Thoracic aorta (tissue), 2 donors: Measurements from ENCODE around the gene FSD1. TPM values are rescaled to one million over a fixed set of nuclear protein-coding genes. Genes with fewer than 3 reads are reported as not detected.

ENCODE experiments used
- ATAC-seq: fragments of 150-250 bp; one replicate; pipeline ENCODE4 v1.8.0; 2017; ENCODE audit warnings: low read depth; ENCODE audit not compliant: insufficient number of reproducible peaks, low FRiP score
- DNase-seq: peaks from one replicate; pipeline ENCODE4 v3.0.0-alpha.2; 2020; ENCODE audit warnings: low spot score
- H3K27ac ChIP-seq, 2 donors: fragments of 200-600 bp; sonication (generic); 1 replicate in 1 of 2; 2 replicates in 1 of 2; pipeline ENCODE4 v1.5.1; 2016; ENCODE audit warnings: mild to moderate bottlenecking in 2 of 2, moderate library complexity in 2 of 2
- H3K27me3 ChIP-seq: fragments of 200-600 bp; sonication (generic); replicated peaks from 2 replicates; pipeline ENCODE4 v1.6.0; 2016; ENCODE audit warnings: mild to moderate bottlenecking; ENCODE audit not compliant: insufficient read depth
- H3K36me3 ChIP-seq: fragments of 200-600 bp; sonication (generic); one replicate; pipeline ENCODE4 v1.5.1; 2016
- H3K4me1 ChIP-seq, 2 donors: fragments of 200-600 bp; sonication (generic); 1 replicate in 1 of 2; 2 replicates in 1 of 2; pipeline versions ENCODE4 v1.5.1 to v1.6.0; 2016; ENCODE audit warnings: low read depth in 2 of 2, mild to moderate bottlenecking in 1 of 2; ENCODE audit not compliant: control insufficient read depth in 1 of 2
- H3K4me3 ChIP-seq: fragments of 200-600 bp; sonication (generic); 2 replicates; pipeline ENCODE4 v1.5.1; 2016; ENCODE audit warnings: mild to moderate bottlenecking
- H3K9me3 ChIP-seq: fragments of 200-600 bp; sonication (generic); 2 replicates; pipeline ENCODE4 v1.5.1; 2016
- total RNA-seq, 2 donors: library from RNA; depleted of rRNA; stranded (reverse); fragments of >200 nt; gene quantifications; one replicate each; pipeline versions ENCODE4 v1.1.0 to v1.2.3, GENCODE V29; 2016
- TF ChIP-seq, protein P1 (sequence below): fragments of 200-600 bp; sonication (generic); IDR thresholded peaks from one replicate; pipeline ENCODE4 v1.5.1; 2019; ENCODE audit warnings: antibody characterized with exemption

FSD1 gene
- total RNA-seq, 2 donors from 2014 or later, result not detected

DNA sequence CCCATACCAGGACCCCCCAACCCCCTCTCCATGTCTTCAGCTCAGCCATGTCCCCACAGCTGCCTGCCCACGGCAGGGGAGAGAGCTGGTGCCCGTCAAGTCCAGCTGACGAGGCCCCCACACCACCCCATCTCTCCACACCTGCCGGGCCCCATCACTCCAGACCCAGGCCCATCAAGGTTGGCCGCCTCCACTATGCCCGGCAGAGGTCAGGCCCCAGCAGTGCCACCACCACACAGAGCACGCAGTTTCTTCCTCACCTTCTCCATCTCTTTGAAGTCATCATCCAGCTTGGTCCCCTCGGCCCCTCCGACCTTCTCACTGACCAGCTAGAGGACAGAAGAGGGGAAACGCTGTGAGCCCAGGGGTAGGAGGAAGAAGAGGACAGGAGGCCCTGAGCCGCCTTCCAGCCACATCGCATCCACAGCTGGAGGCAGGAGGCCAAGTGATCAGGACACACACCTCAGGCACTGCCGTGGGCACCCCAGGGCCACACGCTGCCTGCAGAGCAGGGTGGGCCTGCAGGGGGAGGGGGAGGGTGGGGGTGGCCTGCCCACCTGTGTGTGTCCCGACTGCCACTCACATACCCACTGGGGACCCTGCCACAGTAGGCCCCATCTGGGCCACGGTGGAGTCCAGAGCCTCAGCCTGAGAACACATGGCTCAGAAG, 62.4 kb downstream of the FSD1 start:
- Histone ChIP-seq H3K36me3 (peaks cover 38% of the 10 kb centered on the region), H3K9me3 (no peaks in the 10 kb centered on the region), H3K4me3 (no peak overlapping the region), H3K4me1 (peaks cover 18 to 39% of the 10 kb centered on the region in 2 donors), H3K27me3 (no peaks in the 10 kb centered on the region), H3K27ac (no peak overlapping the region)
- TF ChIP-seq, protein P1, sequence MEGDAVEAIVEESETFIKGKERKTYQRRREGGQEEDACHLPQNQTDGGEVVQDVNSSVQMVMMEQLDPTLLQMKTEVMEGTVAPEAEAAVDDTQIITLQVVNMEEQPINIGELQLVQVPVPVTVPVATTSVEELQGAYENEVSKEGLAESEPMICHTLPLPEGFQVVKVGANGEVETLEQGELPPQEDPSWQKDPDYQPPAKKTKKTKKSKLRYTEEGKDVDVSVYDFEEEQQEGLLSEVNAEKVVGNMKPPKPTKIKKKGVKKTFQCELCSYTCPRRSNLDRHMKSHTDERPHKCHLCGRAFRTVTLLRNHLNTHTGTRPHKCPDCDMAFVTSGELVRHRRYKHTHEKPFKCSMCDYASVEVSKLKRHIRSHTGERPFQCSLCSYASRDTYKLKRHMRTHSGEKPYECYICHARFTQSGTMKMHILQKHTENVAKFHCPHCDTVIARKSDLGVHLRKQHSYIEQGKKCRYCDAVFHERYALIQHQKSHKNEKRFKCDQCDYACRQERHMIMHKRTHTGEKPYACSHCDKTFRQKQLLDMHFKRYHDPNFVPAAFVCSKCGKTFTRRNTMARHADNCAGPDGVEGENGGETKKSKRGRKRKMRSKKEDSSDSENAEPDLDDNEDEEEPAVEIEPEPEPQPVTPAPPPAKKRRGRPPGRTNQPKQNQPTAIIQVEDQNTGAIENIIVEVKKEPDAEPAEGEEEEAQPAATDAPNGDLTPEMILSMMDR, result no peak
- DNase-seq (no peak), ATAC-seq (no peak)

DNA sequence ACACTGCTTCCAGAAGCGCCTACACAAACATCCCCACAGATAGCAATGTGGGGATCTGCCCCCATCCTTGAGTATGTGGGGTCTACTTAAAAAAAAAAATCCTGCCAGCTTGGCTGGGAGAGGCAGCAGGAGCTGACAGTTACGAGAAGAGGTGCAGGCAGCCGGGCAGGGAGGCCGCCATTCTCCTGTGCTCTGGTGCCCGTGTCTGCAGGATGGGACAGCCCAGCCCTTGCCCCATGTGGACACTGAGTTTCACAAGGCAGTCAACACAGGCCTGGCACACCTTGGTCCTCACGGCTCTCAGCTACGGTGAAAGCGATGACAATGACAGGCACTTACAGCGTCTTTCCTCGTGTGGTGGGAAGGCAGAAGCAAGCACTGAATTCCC, 62.9 kb downstream of the FSD1 start:
- peaks cover 33% of the 10 kb centered on the region for H3K36me3 ChIP-seq

DNA sequence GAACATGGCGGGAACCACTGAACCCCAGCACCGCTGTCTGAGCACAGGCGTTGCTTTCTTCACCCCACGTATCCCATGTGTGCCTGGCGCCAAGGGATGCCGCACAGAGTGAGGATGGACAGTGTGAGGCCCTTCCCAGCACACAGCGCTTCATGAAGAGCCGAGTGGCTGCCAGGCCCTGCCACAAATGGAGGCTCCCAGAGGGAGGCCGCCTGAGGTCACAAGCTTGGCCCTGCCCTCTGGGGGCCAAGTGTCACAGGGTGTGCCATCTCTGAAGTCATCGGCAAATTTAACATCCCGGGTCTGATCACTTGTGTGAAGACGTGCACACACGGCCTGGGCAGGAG, 63.4 kb downstream of the FSD1 start:
- H3K27me3 ChIP-seq, result no peaks in the 10 kb centered on the region
- H3K4me1 ChIP-seq, result peaks cover 21 to 48% of the 10 kb centered on the region in 2 donors
- no peak overlapping the region for H3K27ac ChIP-seq
- TF ChIP-seq, protein P1, result no peak
- H3K9me3 ChIP-seq, result no peaks in the 10 kb centered on the region
- ATAC-seq (no peak), DNase-seq (no peak)
- peaks cover 30% of the 10 kb centered on the region for H3K36me3 ChIP-seq
- no peak overlapping the region for H3K4me3 ChIP-seq

More for the DNA sequence above, 62.9 kb downstream of the FSD1 start:
- ATAC-seq, result no peak
- H3K4me3 ChIP-seq, result no peak overlapping the region
- H3K27me3 ChIP-seq, result no peaks in the 10 kb centered on the region
- H3K27ac ChIP-seq, result no peak overlapping the region
- TF ChIP-seq, protein P1, result no peak
- DNase-seq, result no peak
- H3K4me1 ChIP-seq, result peaks cover 18 to 44% of the 10 kb centered on the region in 2 donors
- H3K9me3 ChIP-seq, result no peaks in the 10 kb centered on the region

DNA sequence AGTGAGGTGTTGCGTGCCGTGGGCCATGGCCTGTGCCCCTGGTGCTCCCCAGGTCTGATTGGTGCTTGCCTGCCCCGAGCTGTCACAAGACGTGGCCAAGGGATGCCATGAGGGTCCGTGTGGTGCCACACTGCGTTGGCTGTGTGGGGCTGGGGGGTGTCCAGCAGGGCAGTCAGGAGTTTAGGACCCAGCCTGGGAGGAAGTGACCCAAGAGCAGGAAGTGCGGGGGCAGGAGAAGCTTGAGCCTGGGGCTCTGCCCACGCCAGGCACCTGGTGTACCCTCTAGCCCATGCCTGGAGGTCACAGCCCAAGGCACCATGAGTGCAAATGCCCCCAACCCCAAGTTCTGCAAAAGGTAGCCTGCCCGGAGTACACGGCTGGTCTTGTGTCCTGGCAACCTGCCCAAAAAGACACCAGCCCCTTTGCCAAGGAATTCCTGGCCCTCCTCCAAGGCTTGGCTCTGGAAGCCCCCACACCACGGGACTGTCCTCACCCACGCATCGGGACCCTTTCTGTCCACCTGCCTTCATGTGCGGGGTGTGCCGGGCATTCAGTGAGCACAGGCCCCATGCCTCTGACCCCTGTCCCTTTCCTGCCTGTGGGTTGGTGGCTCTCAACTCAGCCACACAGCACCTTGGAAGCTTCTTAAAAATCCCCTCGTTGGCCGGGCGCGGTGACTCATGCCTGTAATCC, 63.9 kb downstream of the FSD1 start:
- no peak for ATAC-seq
- peaks cover 26 to 53% of the 10 kb centered on the region in 2 donors for H3K4me1 ChIP-seq
- H3K27ac ChIP-seq, result no peak overlapping the region
- H3K36me3 ChIP-seq, result peaks cover 25% of the 10 kb centered on the region
- H3K9me3 ChIP-seq, result no peaks in the 10 kb centered on the region
- no peak overlapping the region for H3K4me3 ChIP-seq
- no peak for DNase-seq
- TF ChIP-seq, protein P1, result no peak
- no peaks in the 10 kb centered on the region for H3K27me3 ChIP-seq

DNA sequence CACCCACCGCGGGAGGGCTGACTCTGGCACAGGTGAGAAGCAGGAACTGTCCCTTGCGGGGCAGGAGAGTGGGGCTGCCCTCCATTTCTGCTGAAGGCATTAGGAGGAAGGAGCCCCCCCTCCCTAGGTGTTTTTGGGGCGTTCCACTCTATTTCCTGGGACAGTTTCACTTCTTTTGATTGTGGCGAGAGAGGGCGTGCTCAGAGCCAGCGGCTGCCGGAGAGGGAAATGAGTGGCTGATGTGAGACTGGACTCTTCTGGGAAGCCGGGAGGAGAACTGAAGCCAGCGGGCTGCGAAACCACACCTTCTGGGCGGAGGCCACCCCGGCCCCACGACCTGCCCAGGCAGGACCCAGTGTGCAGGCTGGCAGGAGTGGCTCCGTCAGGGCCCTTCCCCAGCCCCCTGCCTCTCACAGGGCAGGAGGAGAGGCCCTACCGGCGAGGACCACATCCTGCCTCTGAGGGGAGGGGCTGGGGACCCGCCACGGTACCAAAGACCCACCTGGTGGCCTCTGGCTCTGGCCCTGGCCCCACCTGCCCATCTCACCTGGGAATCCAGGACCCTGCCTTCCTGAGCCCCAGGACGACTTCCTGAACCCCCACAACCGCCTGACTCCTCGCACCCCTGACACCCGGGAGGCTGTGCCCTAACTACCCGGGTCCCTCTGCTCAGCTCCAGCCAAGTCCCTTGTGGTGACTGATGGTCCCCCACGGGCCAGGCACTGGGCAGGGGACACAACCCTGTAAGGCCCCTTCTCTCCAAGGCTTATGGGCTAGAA, 64.9 kb downstream of the FSD1 start:
- H3K9me3 ChIP-seq, result no peaks in the 10 kb centered on the region
- ATAC-seq (no peak), DNase-seq (no peak)
- H3K27me3 ChIP-seq, result no peaks in the 10 kb centered on the region
- TF ChIP-seq, protein P1, result no peak
- H3K27ac ChIP-seq, result peak overlapping the region in 1 of 2 donors; percentile 27
- H3K4me1 ChIP-seq, result peaks cover 37 to 64% of the 10 kb centered on the region in 2 donors
- H3K4me3 ChIP-seq, result peak overlapping the region; percentile 40
- peaks cover 15% of the 10 kb centered on the region for H3K36me3 ChIP-seq
